VCaP (cell line): Measurements from ENCODE around the gene MLPH.

Source experiments
- H3K27ac ChIP-seq: fragments of 450-650 bp; 2 replicates; pipeline ENCODE4 v1.5.1; 2017
- CTCF ChIP-seq: fragments of 450-650 bp; conservative IDR thresholded peaks from 2 replicates; pipeline ENCODE4 v1.5.1; 2017; ENCODE audit warnings: mild to moderate bottlenecking, moderate library complexity

MLPH gene

GRCh38 chr2:237450583-237450982, 36.5 kb upstream of the MLPH start:
- no peak overlapping the region for H3K27ac ChIP-seq
- TF ChIP-seq CTCF, result no peak

GRCh38 chr2:237451643-237452469, 35.2 kb upstream of the MLPH start:
- H3K27ac ChIP-seq, result no peak overlapping the region
- no peak for TF ChIP-seq CTCF

- no peak overlapping the region for H3K27ac ChIP-seq
These were observed 34.2 kb upstream of the MLPH start for GRCh38 chr2:237452861-237453260.

GRCh38 chr2:237453671-237454070, 33.4 kb upstream of the MLPH start:
- no peak for TF ChIP-seq CTCF
- H3K27ac ChIP-seq, result no peak overlapping the region

More at GRCh38 chr2:237452861-237453260, 34.2 kb upstream of the MLPH start:
- no peak for TF ChIP-seq CTCF

GRCh38 chr2:237455764-237456163, 31.3 kb upstream of the MLPH start:
- H3K27ac ChIP-seq, result no peak overlapping the region
- no peak for TF ChIP-seq CTCF

- no peak for TF ChIP-seq CTCF
- no peak overlapping the region for H3K27ac ChIP-seq
These were observed 30.7 kb upstream of the MLPH start for GRCh38 chr2:237456200-237456843.

GRCh38 chr2:237457388-237457941, 29.6 kb upstream of the MLPH start:
- H3K27ac ChIP-seq, result no peak overlapping the region

More at GRCh38 chr2:237457388-237457941, 29.6 kb upstream of the MLPH start:
- no peak for TF ChIP-seq CTCF
